Cardiac septum (tissue), 1 donor: Measurements from ENCODE around the gene CDH8. TPM values are rescaled to one million over a fixed set of nuclear protein-coding genes. Genes with fewer than 3 reads are reported as not detected.
"Not testable (repeated sequence)": the region's sequence is repeated elsewhere in the genome, so short reads cannot be mapped to it uniquely, and the experiment has no call there.

Experiments
- DNase-seq: peaks from one replicate; pipeline ENCODE4 v3.0.0-alpha.2; 2020; ENCODE audit warnings: low spot score
- intact Hi-C: fragments of 100-400 bp; cut with DNase I; formaldehyde crosslinking; loops from one replicate; pipeline ENCODE4 v1.14.0; 2022
- total RNA-seq: library from RNA; stranded (reverse); fragmentation: NEBNext Ultra II Directional; extraction: Animal tissue kit (Norgen Biotek cat#: 25700); gene quantifications from one replicate; pipeline ENCODE4 v1.2.1, GENCODE V29; 2021
- donor health status: DM: no; HTN: no; CAD: no.

Gene CDH8
- total RNA-seq, 1 donor from 2014 or later = 0.38 TPM

GRCh38 chr16:61814726-61815347 is 221.4 kb downstream of the CDH8 start:
- intact Hi-C loops = no loop called here
- no peak for DNase-seq

GRCh38 chr16:61813339-61813738 is 222.9 kb downstream of the CDH8 start:
- no peak for DNase-seq
- intact Hi-C loops = no loop called here

DNA sequence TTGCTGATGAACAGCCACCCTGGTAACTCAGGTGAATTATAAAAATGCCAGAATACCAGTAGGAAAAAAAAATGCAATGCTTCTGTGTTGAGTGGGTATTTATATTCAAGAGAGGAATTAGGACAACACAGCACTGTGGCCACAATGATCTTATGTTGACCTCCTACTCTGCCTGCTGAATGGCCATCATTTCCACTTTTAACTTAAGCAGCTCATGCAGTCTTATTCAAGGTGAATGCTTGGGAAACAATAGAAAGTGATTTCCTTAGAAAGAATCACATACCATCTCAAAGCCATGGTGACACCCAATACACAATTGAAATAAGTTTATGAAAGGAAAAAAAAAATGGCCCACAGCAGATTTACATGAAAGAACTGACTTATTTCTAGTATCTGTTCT is 224.0 kb downstream of the CDH8 start:
- intact Hi-C loops = no loop called here
- DNase-seq = no peak

GRCh38 chr16:61807551-61807950 is 228.7 kb downstream of the CDH8 start:
- no peak for DNase-seq
- intact Hi-C loops = no loop called here

- DNase-seq, intact Hi-C loops: not testable (repeated sequence)
These were observed 235.0 kb downstream of the CDH8 start for GRCh38 chr16:61801217-61801616.

GRCh38 chr16:61798741-61799140 is 237.5 kb downstream of the CDH8 start:
- intact Hi-C loops = no loop called here
- no peak for DNase-seq

DNA sequence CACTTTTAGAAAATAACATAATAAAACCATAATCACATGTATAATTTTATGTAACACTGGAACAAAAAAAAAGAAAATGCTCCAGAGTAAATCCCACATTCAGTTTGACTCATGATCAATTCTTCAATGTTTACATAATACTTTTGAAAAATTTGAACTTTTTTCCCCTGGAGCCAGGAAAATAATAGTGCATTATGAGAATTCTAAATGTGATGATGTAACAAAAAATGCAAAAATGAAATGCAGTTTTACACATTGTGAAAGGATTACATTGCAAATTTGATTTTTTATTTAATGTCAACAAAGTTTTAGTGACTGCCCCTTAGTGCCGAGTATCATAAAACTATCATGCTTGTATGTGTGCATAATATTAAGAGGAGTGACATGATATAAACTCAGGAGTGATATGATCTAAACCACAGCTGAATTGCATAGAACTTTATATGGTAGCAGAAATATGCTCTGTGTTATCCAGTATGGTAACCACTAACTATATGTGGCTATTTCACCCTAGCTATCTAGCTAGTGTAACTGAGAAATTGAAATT is 238.2 kb downstream of the CDH8 start:
- intact Hi-C loops = no loop called here
- DNase-seq = no peak

DNA sequence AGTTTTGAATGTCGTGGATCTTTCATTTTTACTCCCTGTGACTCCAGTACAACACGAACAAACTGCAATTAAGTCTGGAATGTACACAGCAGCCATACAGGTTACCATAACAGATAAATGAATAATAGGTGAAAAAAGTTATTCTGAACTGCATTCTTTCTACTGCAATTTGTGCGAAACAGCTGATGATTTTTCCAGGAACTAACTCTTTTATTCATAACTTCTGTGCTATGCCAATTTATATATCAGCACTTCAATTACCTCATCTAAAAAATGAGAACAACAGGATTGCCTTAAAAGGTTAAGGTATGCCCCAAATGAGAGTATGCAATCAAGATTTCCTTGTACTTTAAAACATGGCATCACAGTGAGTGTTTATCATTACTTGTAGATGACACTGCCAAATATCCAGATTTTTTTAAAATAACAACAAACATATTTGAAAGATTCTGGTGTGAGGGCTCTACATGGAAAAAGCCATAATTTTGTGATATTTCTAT is 238.9 kb downstream of the CDH8 start:
- intact Hi-C loops = no loop called here

DNA sequence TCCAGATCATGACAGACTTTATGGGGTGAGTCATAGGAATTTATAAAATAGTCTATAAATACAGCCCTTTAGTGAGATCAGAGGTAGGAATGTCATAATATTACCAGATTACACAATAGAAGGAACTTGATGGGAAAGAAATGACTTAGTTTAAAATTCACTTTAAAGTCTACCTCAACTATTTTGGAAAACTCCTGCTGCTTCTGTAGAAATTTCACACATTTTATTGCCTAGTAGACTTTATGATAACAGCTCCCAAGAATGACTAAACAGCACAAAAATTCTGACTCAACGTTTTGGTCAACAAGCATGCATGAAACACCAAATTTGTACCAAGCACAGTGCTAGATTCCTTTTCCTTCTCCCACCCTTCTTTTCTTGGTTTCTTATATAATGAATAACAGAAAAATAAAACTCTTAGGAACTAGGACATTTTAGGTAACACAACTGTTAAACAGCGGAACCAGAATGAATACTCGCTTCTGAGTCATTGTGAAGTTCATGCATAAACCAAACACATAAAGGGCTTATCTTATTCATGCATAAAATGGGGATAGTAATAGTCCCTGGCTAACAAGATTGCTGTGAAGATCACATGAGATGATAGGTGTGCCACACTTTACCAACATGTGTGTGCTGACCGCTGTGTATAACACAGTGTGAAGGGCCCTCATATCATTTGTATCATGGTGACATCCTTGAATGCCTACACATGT is 243.9 kb downstream of the CDH8 start:
- no peak for DNase-seq
- intact Hi-C loops = no loop called here

More for the DNA sequence above, 238.9 kb downstream of the CDH8 start:
- DNase-seq = no peak

DNA sequence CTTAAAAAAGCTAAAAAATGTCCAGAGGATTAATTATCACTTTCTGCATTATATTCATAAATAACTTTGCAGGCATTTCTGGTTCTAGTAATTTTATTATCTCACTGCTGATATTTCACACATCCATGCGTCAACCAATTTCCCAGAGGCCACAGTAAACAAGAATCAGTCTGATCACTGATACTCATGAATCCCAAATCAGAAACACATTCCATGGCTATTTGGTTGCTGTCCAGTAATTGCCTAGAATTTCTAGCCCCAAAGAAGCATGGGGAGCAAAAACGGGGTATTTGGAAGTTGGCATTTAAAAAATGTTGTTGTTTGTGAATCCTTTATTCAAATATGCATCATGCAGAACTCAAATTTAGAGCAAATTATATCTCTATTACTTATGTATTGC is 244.8 kb downstream of the CDH8 start:
- DNase-seq = no peak
- intact Hi-C loops = no loop called here

- DNase-seq, intact Hi-C loops: not testable (repeated sequence)
These were observed 254.4 kb downstream of the CDH8 start for GRCh38 chr16:61781855-61782254.

- no peak for DNase-seq
- intact Hi-C loops = no loop called here
These were observed 256.1 kb downstream of the CDH8 start for GRCh38 chr16:61780161-61780560.

DNA sequence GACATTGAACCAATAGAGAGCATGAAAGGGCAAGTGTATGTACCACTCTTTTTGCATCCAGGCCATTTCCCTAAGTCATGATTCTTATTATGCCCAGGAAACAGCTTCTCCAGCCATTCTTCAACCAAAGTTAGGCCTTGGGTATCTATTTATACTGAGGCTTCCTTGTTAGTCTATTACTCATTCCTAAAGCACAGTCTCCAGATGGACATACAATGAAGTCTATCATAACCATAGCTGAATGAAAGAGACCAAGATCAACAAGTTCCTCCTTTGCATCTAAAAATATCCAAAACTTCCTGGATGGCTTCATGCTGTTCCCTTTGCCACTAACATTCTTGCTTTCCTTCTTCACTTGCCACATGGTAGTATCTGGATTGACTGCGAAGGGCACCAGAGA is 265.9 kb downstream of the CDH8 start:
- intact Hi-C loops = no loop called here
- DNase-seq = no peak

DNA sequence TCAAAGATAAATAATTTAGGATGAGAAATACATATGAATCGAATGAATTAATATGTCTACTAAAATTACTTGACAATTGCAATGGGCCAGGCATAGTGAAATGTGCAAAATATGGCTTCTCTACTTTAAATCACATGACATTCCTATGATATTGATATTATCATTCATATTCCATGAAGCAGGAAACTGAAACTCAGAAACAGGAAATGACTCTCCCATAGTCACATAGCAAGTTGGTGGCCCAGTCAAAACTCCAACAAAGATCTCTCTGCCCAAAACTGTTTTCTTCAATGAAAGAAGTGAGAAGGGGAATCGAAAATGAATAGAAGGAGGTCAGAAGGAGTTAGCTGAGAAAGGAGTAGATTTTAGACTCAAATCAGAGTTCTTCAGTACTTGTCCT is 272.2 kb downstream of the CDH8 start:
- intact Hi-C loops = no loop called here
- no peak for DNase-seq

GRCh38 chr16:61763013-61763412 is 273.2 kb downstream of the CDH8 start:
- no peak for DNase-seq
- intact Hi-C loops = no loop called here

GRCh38 chr16:61730997-61731396 is 305.2 kb downstream of the CDH8 start:
- no peak for DNase-seq
- intact Hi-C loops = no loop called here

DNA sequence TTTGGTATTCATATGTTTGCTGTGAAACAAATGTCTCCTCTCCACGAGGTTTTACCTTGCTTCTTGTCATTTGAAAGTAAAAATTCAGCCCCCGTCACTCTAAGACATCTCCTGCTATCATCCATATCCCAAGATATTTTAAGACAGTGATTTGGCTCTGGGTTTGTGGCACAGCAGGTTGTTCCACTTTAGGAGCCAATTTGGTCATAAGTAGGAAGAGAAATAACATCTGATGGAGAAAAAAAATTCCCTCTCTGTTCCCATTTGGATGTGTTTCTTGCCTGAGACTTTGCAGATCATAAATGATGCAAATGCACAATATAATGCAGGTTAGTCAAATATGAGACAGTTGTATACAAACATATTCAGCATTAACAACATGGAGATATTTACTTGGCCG is 309.5 kb downstream of the CDH8 start:
- intact Hi-C loops = no loop called here
- DNase-seq = no peak

GRCh38 chr16:61726125-61726524 is 310.1 kb downstream of the CDH8 start:
- intact Hi-C loops = no loop called here
- no peak for DNase-seq

- DNase-seq = no peak
- intact Hi-C loops = no loop called here
These were observed 314.7 kb downstream of the CDH8 start for GRCh38 chr16:61721544-61721943.

GRCh38 chr16:61715393-61715792 is 320.8 kb downstream of the CDH8 start:
- DNase-seq = no peak
- intact Hi-C loops = no loop called here

GRCh38 chr16:61713787-61714186 is 322.5 kb downstream of the CDH8 start:
- intact Hi-C loops = no loop called here
- no peak for DNase-seq
